HepG2 (cell line): ENCODE data around the gene TRMT1. TPM values are rescaled to one million over a fixed set of nuclear protein-coding genes. Genes with fewer than 3 reads are reported as not detected.

Experiments
- AKAP8 ChIP-seq: sonication (generic); formaldehyde crosslinking; IDR thresholded peaks from 2 replicates; pipeline ENCODE4 v1.5.1; 2020; ENCODE audit warnings: mild to moderate bottlenecking, missing genetic modification reagents
- FOXC1 ChIP-seq: sonication (generic); formaldehyde crosslinking; IDR thresholded peaks from 2 replicates; pipeline ENCODE4 v1.8.0; 2022; ENCODE audit warnings: mild to moderate bottlenecking, missing genetic modification reagents, borderline replicate concordance
- NFRKB ChIP-seq: fragments of 450-650 bp; IDR thresholded peaks from 2 replicates; pipeline ENCODE4 v1.6.1; 2017
- PPARG ChIP-seq: conservative IDR thresholded peaks from 2 replicates; pipeline ENCODE4 v1.6.1; 2016; ENCODE audit warnings: missing biosample characterization, missing genetic modification reagents
- STAT5B ChIP-seq: sonication (generic); formaldehyde crosslinking; IDR thresholded peaks from 2 replicates; pipeline ENCODE4 v1.4.0; 2020; ENCODE audit warnings: missing genetic modification reagents
- ZNF232 ChIP-seq: sonication (generic); formaldehyde crosslinking; IDR thresholded peaks from 2 replicates; pipeline ENCODE4 v1.4.0; 2020; ENCODE audit warnings: missing genetic modification reagents, borderline replicate concordance
- ZNF441 ChIP-seq: sonication (generic); formaldehyde crosslinking; IDR thresholded peaks from 2 replicates; pipeline ENCODE4 v1.7.0; 2021; ENCODE audit warnings: missing genetic modification reagents, borderline replicate concordance
- polyA plus RNA-seq, 8 experiments: library from polyadenylated mRNA; depleted of rRNA in 3 of 8; stranded (reverse) in 7 of 8; unstranded in 1 of 8; fragments of >200 nt; fragmentation: Illumina TruSeq in 4 of 8; extraction: Trizol in 4 of 8; gene quantifications; 2 replicates each; pipeline versions ENCODE4 v1.2.1 to v1.2.3, GENCODE V29; 2011 to 2016; ENCODE audit warnings: low read depth in 4 of 8, missing spikeins in 1 of 8, mixed read lengths in 1 of 8; ENCODE audit not compliant: insufficient read depth in 1 of 8
- total RNA-seq, 5 experiments: library from RNA; depleted of rRNA; stranded (reverse); fragments of >200 nt; fragmentation: Illumina TruSeq; extraction: Trizol; gene quantifications; 2 replicates each; pipeline ENCODE4 v1.2.3, GENCODE V29; 2016; ENCODE audit warnings: low read depth in 1 of 5
- TF ChIP-seq, protein P1 (sequence below): sonication (generic); formaldehyde crosslinking; IDR thresholded peaks from 2 replicates; pipeline ENCODE4 v1.4.0; 2020; ENCODE audit warnings: missing genetic modification reagents, borderline replicate concordance
- TF ChIP-seq, protein P2 (sequence below): sonication (generic); formaldehyde crosslinking; IDR thresholded peaks from 2 replicates; pipeline ENCODE4 v1.4.0; 2020; ENCODE audit warnings: missing genetic modification reagents
- TF ChIP-seq, protein P3 (sequence below): sonication (generic); formaldehyde crosslinking; IDR thresholded peaks from 2 replicates; pipeline ENCODE4 v1.4.0; 2020; ENCODE audit warnings: missing genetic modification reagents, borderline replicate concordance
- TF ChIP-seq, protein P4 (sequence below): sonication (generic); formaldehyde crosslinking; IDR thresholded peaks from 2 replicates; pipeline ENCODE4 v1.5.1; 2020; ENCODE audit warnings: missing genetic modification reagents, mild to moderate bottlenecking, borderline replicate concordance
- TF ChIP-seq, protein P5 (sequence below): sonication (generic); formaldehyde crosslinking; conservative IDR thresholded peaks from 2 replicates; pipeline ENCODE4 v1.4.0; 2020; ENCODE audit warnings: missing genetic modification reagents

Gene TRMT1
- total and polyA plus RNA-seq, 2 of the 13 experiments (the other 11 are each of a cell fraction or from before 2014, with no cell fraction given) = 35.5 to 44.1 TPM

DNA sequence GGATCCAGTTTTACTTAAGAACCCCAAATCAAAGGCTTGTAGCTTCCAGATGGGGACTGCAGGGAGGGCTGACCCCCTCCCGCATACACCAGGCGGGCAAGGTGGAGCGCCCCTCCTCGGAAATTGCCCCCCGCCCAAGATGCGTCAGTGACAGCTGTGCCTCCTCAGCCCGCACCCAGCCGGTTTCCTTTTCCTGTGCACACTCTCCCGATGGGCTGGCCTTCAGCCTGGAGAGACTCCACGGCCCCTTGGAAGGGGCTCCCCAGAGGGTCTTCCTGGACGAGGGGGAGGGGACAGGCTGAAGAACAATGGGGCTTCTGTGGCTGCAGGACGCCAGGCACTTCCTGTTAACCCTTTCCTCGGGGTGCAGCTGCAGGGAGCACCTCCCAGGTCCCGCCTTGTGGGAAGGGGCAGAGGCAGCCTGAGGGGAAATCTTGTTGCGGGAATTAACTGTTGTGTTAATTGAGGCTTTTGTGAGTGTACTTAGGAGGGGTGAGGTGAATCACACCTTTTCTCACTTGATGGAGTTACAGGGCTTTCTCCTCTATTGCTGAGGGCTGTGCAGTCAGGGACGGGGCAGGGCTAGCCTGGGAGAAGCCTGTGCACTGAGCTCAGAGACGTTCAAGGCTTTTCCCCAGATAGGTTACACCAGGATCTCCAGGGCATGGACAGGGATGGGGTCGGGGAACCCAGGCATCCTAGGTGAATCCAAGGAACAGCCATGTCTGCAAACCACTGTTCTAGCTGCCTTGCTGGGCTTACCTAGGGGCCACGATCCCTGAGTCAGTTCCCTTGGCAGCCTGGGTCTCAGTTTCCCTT lies 48.0 kb upstream of the TRMT1 start (continued):
- TF ChIP-seq, protein P1, sequence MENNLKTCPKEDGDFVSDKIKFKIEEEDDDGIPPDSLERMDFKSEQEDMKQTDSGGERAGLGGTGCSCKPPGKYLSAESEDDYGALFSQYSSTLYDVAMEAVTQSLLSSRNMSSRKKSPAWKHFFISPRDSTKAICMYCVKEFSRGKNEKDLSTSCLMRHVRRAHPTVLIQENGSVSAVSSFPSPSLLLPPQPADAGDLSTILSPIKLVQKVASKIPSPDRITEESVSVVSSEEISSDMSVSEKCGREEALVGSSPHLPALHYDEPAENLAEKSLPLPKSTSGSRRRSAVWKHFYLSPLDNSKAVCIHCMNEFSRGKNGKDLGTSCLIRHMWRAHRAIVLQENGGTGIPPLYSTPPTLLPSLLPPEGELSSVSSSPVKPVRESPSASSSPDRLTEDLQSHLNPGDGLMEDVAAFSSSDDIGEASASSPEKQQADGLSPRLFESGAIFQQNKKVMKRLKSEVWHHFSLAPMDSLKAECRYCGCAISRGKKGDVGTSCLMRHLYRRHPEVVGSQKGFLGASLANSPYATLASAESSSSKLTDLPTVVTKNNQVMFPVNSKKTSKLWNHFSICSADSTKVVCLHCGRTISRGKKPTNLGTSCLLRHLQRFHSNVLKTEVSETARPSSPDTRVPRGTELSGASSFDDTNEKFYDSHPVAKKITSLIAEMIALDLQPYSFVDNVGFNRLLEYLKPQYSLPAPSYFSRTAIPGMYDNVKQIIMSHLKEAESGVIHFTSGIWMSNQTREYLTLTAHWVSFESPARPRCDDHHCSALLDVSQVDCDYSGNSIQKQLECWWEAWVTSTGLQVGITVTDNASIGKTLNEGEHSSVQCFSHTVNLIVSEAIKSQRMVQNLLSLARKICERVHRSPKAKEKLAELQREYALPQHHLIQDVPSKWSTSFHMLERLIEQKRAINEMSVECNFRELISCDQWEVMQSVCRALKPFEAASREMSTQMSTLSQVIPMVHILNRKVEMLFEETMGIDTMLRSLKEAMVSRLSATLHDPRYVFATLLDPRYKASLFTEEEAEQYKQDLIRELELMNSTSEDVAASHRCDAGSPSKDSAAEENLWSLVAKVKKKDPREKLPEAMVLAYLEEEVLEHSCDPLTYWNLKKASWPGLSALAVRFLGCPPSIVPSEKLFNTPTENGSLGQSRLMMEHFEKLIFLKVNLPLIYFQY = no peak
- TF ChIP-seq NFRKB (no peak), STAT5B (no peak; the same call in 1 of the 2 replicates), PPARG (CRISPR knock-in tag) (peak; percentile 48; the same call in 1 of the 2 replicates), AKAP8 (CRISPR knock-in tag) (peak; percentile 32; the same call in 1 of the 2 replicates), ZNF441 (no peak), ZNF232 (CRISPR knock-in tag) (peak; percentile 84; the same call in 1 of the 2 replicates), FOXC1 (no peak)
- TF ChIP-seq, protein P2, sequence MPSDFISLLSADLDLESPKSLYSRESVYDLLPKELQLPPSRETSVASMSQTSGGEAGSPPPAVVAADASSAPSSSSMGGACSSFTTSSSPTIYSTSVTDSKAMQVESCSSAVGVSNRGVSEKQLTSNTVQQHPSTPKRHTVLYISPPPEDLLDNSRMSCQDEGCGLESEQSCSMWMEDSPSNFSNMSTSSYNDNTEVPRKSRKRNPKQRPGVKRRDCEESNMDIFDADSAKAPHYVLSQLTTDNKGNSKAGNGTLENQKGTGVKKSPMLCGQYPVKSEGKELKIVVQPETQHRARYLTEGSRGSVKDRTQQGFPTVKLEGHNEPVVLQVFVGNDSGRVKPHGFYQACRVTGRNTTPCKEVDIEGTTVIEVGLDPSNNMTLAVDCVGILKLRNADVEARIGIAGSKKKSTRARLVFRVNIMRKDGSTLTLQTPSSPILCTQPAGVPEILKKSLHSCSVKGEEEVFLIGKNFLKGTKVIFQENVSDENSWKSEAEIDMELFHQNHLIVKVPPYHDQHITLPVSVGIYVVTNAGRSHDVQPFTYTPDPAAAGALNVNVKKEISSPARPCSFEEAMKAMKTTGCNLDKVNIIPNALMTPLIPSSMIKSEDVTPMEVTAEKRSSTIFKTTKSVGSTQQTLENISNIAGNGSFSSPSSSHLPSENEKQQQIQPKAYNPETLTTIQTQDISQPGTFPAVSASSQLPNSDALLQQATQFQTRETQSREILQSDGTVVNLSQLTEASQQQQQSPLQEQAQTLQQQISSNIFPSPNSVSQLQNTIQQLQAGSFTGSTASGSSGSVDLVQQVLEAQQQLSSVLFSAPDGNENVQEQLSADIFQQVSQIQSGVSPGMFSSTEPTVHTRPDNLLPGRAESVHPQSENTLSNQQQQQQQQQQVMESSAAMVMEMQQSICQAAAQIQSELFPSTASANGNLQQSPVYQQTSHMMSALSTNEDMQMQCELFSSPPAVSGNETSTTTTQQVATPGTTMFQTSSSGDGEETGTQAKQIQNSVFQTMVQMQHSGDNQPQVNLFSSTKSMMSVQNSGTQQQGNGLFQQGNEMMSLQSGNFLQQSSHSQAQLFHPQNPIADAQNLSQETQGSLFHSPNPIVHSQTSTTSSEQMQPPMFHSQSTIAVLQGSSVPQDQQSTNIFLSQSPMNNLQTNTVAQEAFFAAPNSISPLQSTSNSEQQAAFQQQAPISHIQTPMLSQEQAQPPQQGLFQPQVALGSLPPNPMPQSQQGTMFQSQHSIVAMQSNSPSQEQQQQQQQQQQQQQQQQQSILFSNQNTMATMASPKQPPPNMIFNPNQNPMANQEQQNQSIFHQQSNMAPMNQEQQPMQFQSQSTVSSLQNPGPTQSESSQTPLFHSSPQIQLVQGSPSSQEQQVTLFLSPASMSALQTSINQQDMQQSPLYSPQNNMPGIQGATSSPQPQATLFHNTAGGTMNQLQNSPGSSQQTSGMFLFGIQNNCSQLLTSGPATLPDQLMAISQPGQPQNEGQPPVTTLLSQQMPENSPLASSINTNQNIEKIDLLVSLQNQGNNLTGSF (CRISPR knock-in tag) = no peak; the same call in 1 of the 2 replicates
- TF ChIP-seq, protein P3, sequence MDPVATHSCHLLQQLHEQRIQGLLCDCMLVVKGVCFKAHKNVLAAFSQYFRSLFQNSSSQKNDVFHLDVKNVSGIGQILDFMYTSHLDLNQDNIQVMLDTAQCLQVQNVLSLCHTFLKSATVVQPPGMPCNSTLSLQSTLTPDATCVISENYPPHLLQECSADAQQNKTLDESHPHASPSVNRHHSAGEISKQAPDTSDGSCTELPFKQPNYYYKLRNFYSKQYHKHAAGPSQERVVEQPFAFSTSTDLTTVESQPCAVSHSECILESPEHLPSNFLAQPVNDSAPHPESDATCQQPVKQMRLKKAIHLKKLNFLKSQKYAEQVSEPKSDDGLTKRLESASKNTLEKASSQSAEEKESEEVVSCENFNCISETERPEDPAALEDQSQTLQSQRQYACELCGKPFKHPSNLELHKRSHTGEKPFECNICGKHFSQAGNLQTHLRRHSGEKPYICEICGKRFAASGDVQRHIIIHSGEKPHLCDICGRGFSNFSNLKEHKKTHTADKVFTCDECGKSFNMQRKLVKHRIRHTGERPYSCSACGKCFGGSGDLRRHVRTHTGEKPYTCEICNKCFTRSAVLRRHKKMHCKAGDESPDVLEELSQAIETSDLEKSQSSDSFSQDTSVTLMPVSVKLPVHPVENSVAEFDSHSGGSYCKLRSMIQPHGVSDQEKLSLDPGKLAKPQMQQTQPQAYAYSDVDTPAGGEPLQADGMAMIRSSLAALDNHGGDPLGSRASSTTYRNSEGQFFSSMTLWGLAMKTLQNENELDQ (CRISPR knock-in tag) = no peak
- TF ChIP-seq, protein P4, sequence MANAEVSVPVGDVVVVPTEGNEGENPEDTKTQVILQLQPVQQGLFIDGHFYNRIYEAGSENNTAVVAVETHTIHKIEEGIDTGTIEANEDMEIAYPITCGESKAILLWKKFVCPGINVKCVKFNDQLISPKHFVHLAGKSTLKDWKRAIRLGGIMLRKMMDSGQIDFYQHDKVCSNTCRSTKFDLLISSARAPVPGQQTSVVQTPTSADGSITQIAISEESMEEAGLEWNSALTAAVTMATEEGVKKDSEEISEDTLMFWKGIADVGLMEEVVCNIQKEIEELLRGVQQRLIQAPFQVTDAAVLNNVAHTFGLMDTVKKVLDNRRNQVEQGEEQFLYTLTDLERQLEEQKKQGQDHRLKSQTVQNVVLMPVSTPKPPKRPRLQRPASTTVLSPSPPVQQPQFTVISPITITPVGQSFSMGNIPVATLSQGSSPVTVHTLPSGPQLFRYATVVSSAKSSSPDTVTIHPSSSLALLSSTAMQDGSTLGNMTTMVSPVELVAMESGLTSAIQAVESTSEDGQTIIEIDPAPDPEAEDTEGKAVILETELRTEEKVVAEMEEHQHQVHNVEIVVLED = peak; percentile 47; the same call in 1 of the 2 replicates
- TF ChIP-seq, protein P5, sequence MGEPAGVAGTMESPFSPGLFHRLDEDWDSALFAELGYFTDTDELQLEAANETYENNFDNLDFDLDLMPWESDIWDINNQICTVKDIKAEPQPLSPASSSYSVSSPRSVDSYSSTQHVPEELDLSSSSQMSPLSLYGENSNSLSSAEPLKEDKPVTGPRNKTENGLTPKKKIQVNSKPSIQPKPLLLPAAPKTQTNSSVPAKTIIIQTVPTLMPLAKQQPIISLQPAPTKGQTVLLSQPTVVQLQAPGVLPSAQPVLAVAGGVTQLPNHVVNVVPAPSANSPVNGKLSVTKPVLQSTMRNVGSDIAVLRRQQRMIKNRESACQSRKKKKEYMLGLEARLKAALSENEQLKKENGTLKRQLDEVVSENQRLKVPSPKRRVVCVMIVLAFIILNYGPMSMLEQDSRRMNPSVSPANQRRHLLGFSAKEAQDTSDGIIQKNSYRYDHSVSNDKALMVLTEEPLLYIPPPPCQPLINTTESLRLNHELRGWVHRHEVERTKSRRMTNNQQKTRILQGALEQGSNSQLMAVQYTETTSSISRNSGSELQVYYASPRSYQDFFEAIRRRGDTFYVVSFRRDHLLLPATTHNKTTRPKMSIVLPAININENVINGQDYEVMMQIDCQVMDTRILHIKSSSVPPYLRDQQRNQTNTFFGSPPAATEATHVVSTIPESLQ = no peak
